Measurements from ENCODE around the gene TMEM223. TPM values are rescaled to one million over a fixed set of nuclear protein-coding genes. Genes with fewer than 3 reads are reported as not detected.
"Not testable (repeated sequence)": the region's sequence is repeated elsewhere in the genome, so short reads cannot be mapped to it uniquely, and the experiment has no call there.

Gene TMEM223
- 10 to 100 TPM in 2 of 5 donors, 1 to 10 TPM in 1, under 1 TPM in 1, not detected in 1; 0.89 to 14.9 (median 10.7) TPM for total RNA-seq
- polyA plus RNA-seq: 10 to 100 TPM; 10.2 to 28.2 (median 17.7) TPM
- long read RNA-seq, donor 1, transcript TMEM223-201 (2 exons, 1,288 nt): major isoform, 9 of 46 reads
- long read RNA-seq, donor 1, partial matches to known transcripts: 9 of 46 reads
- long read RNA-seq, donor 1, other reads (novel, unspliced or antisense): 27 of 46 reads
- long read RNA-seq, donor 2, transcript TMEM223-201 (2 exons, 1,288 nt): major isoform, 11 of 84 reads
- long read RNA-seq, donor 2, partial matches to known transcripts: 13 of 84 reads
- long read RNA-seq, donor 2, other reads (novel, unspliced or antisense): 58 of 84 reads
- long read RNA-seq, donor 3, transcript TMEM223-201 (2 exons, 1,288 nt): major isoform, 9 of 9 reads
- long read RNA-seq, donor 3, partial matches to known transcripts: 0 of 9 reads
- long read RNA-seq, donor 3, other reads (novel, unspliced or antisense): 0 of 9 reads
- long read RNA-seq, donor 4: 0 reads
- long read RNA-seq, donor 5, transcript TMEM223-201 (2 exons, 1,288 nt): major isoform, 13 of 13 reads
- long read RNA-seq, donor 5, partial matches to known transcripts: 0 of 13 reads
- long read RNA-seq, donor 5, other reads (novel, unspliced or antisense): 0 of 13 reads
- long read RNA-seq, donor 6, transcript TMEM223-201 (2 exons, 1,288 nt): major isoform, 26 of 198 reads
- long read RNA-seq, donor 6, partial matches to known transcripts: 53 of 198 reads
- long read RNA-seq, donor 6, other reads (novel, unspliced or antisense): 118 of 198 reads
- long read RNA-seq, donor 7, transcript TMEM223-201 (2 exons, 1,288 nt): major isoform, 18 of 18 reads
- long read RNA-seq, donor 7, partial matches to known transcripts: 0 of 18 reads
- long read RNA-seq, donor 7, other reads (novel, unspliced or antisense): 0 of 18 reads
- long read RNA-seq, donor 8, transcript TMEM223-201 (2 exons, 1,288 nt): major isoform, 21 of 117 reads
- long read RNA-seq, donor 8, partial matches to known transcripts: 96 of 117 reads
- long read RNA-seq, donor 8, other reads (novel, unspliced or antisense): 0 of 117 reads
- long read RNA-seq, donor 9, transcript TMEM223-201 (2 exons, 1,288 nt): major isoform, 7 of 8 reads
- long read RNA-seq, donor 9, partial matches to known transcripts: 0 of 8 reads
- long read RNA-seq, donor 9, other reads (novel, unspliced or antisense): 0 of 8 reads
- long read RNA-seq, donor 10, transcript TMEM223-201 (2 exons, 1,288 nt): major isoform, 6 of 6 reads
- long read RNA-seq, donor 10, partial matches to known transcripts: 0 of 6 reads
- long read RNA-seq, donor 10, other reads (novel, unspliced or antisense): 0 of 6 reads

GRCh38 chr11:62791501-62792201 is at the start of gene TMEM223:
Gene TMEM223 (minus strand): TSS chr11:62792006. CDS start chr11:62791994, 12 bp downstream.
- H3K4me1 ChIP-seq: peaks cover 37 to 55% (median 53%) of the 10 kb centered on the region in 4 donors
- intact Hi-C loops (cut with DNase I; ENCODE audit: low total_unique reads): loop anchor here (10.0 kb wide), 1 partner anchor 63 kb away; no protein-coding TSS in a partner anchor
- 0 to 1% (median 0%) methylated on average over 11 to 58 of the region's 58 CpGs for WGBS, 5 donors
- peak within 1 kb of the TSS; percentile 75 to 97 (median 87) for H3K4me3 ChIP-seq
- H3K27me3 ChIP-seq: no peaks in the 10 kb centered on the region
- H3K9me3 ChIP-seq: no peaks in the 10 kb centered on the region
- peak; percentile 90 to 97 for DNase-seq
- peak in 4 of 7 experiments; percentile 13 to 39 (median 20) for TF ChIP-seq CTCF (IDR thresholded peaks at IDR 0.05)
- TF ChIP-seq POLR2A (IDR thresholded peaks at IDR 0.05): peak in 1 of 4 donors; percentile 29
- TF ChIP-seq POLR2AphosphoS5 (IDR thresholded peaks at IDR 0.05): peak; percentile 26 to 97 (median 80)
- no peak for TF ChIP-seq EP300 (IDR thresholded peaks at IDR 0.05)
- H3K27ac ChIP-seq: peak within 1 kb of the TSS; percentile 87 to 93 (median 89)
- peaks cover 37 to 68% (median 64%) of the 10 kb centered on the region in 4 donors for H3K36me3 ChIP-seq

GRCh38 chr11:62840721-62841360 is 49.0 kb upstream of the TMEM223 start:
- intact Hi-C loops (cut with DNase I; ENCODE audit: low total_unique reads); H3K9me3 ChIP-seq; H3K27me3 ChIP-seq: not testable (repeated sequence)
- DNase-seq: peak; percentile 70 to 84
- WGBS, 5 donors: 0 to 1% (median 1%) methylated on average over 38 to 41 of the region's 41 CpGs
- Histone ChIP-seq H3K27ac (peak overlapping the region; percentile 96 to 99 (median 99)), H3K4me3 (peak overlapping the region; percentile 78 to 100 (median 94)), H3K4me1 (peaks cover 18 to 42% (median 35%) of the 10 kb centered on the region in 4 donors), H3K36me3 (peaks cover 0 to 15% (median 12%) of the 10 kb centered on the region in 4 donors)

GRCh38 chr11:62839050-62839945 is 47.5 kb upstream of the TMEM223 start, which contains the start of gene WDR74:
Gene WDR74 (minus strand): TSS chr11:62839590. CDS start chr11:62839570, 20 bp downstream.
- TF ChIP-seq POLR2A (IDR thresholded peaks at IDR 0.05): peak in 2 of 4 donors; percentile 66 to 82
- peak; percentile 98 to 100 (median 99) for TF ChIP-seq POLR2AphosphoS5 (IDR thresholded peaks at IDR 0.05)
- TF ChIP-seq EP300 (IDR thresholded peaks at IDR 0.05): no peak
- intact Hi-C loops (cut with DNase I; ENCODE audit: low total_unique reads): loop anchor here (10.0 kb wide), 1 partner anchor 54 kb away; the partner anchor contains the start of gene TMEM179B
- H3K36me3 ChIP-seq: peaks cover 12 to 30% (median 27%) of the 10 kb centered on the region in 4 donors
- peak within 1 kb of the TSS; percentile 78 to 100 (median 94) for H3K4me3 ChIP-seq
- H3K27ac ChIP-seq: peak within 1 kb of the TSS; percentile 96 to 99 (median 99)
- H3K9me3 ChIP-seq: no peaks in the 10 kb centered on the region
- 0 to 1% (median 0%) methylated on average over 45 to 62 of the region's 62 CpGs for WGBS, 5 donors
- DNase-seq: peak; percentile 93 to 99
- H3K4me1 ChIP-seq: peaks cover 18 to 48% (median 36%) of the 10 kb centered on the region in 4 donors
- no peaks in the 10 kb centered on the region for H3K27me3 ChIP-seq

- Histone ChIP-seq H3K9me3 (no peaks in the 10 kb centered on the region), H3K27ac (peak overlapping the region in 1 of 5 donors; percentile 25), H3K4me3 (no peak overlapping the region), H3K27me3 (no peaks in the 10 kb centered on the region), H3K4me1 (peaks cover 32 to 63% (median 45%) of the 10 kb centered on the region in 4 donors), H3K36me3 (peaks cover 19 to 39% (median 38%) of the 10 kb centered on the region in 4 donors)
- WGBS, 5 donors: 82 to 87% (median 83%) methylated on average over 7 to 8 of the region's 8 CpGs
- no peak for DNase-seq
- TF ChIP-seq POLR2A (IDR thresholded peaks at IDR 0.05): no peak
- TF ChIP-seq POLR2AphosphoS5 (IDR thresholded peaks at IDR 0.05): no peak
- no peak for TF ChIP-seq CTCF (IDR thresholded peaks at IDR 0.05)
- no peak for TF ChIP-seq EP300 (IDR thresholded peaks at IDR 0.05)
- intact Hi-C loops (cut with DNase I; ENCODE audit: low total_unique reads): loop anchor here (10.0 kb wide), 1 partner anchor 51 kb away; the partner anchor contains the start of gene TMEM179B
Measured at GRCh38 chr11:62835336-62835735, 43.5 kb upstream of the TMEM223 start.
